Measurements from ENCODE around the gene TMEM273.

TMEM273 gene

GRCh38 chr10:49139028-49139845, 49.0 kb downstream of the TMEM273 start:
- DNase-seq (ENCODE audit: low spot score): no peak

GRCh38 chr10:49138361-49138891, 49.8 kb downstream of the TMEM273 start:
- no peak for DNase-seq (ENCODE audit: low spot score)

GRCh38 chr10:49136525-49136924, 51.7 kb downstream of the TMEM273 start:
- no peak for DNase-seq (ENCODE audit: low spot score)

DNA sequence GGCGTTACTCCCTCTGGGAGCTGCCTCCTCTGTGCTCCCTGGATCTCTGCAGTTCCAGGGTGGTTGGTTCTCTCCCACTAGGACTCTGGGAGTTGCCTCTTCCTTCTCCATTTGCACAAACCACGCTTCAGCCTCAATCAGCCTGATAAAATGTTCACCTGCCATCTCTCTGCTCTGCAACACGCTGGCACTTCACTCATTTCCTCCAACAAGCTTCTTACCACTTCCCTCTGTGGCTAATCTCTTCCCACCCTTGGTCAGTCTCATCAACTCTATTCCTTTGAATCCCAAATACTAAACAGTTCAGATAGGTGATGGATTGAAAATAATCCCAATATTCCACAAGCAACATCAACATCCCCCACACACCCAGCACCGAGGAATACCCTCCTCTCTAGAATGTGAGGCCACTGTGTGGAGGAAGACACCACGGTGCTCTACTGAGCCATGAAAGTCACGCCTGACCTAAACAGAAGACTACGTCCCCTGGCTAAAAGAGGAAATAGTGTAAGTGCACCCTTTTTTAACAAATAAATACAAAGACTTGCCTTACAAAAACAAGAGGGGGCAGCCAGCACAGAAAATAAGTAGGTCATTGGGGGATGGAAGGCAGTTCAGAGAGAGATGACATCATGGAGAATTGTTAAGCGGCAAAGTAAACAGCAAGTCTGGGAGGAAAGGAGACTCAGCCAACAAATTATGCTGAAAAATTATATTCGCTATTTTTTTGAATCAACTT, 52.4 kb downstream of the TMEM273 start:
- DNase-seq (ENCODE audit: low spot score): no peak

- DNase-seq (ENCODE audit: low spot score): no peak
Measured at GRCh38 chr10:49134327-49134726, 53.9 kb downstream of the TMEM273 start.

DNA sequence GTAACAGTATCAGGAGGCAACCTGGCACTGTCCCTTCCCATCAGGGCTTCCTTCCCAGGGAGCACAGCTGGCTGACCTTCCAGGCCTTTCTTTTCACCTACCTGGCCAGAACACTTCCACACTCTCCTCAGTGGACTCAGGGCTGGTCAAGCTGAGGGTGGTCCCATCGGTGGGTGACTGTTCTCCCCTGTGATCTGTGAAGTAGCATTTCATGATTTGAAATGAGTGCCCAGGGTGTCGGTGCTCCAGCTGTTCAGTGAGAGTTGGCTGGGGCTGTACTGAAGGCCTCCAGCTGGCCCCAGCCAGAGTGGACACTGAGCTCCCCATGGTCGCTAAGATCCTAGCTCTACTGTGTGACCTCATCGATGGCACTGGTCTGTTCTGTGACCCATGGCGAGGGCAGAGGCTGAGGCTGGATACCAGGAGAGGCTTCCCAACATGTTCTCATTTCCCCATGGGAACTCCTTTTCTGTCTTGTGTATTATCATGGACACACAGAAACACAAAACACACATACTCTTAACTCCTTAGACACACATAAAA, 54.4 kb downstream of the TMEM273 start, which contains the start of gene FAM170B:
FAM170B (minus strand) TSS at position 316 of the 543 bp plus-strand sequence; CDS start at position 213, 103 bp downstream.
- DNase-seq (ENCODE audit: low spot score): no peak

GRCh38 chr10:49132362-49132737, 55.8 kb downstream of the TMEM273 start:
- DNase-seq (ENCODE audit: low spot score): no peak

DNA sequence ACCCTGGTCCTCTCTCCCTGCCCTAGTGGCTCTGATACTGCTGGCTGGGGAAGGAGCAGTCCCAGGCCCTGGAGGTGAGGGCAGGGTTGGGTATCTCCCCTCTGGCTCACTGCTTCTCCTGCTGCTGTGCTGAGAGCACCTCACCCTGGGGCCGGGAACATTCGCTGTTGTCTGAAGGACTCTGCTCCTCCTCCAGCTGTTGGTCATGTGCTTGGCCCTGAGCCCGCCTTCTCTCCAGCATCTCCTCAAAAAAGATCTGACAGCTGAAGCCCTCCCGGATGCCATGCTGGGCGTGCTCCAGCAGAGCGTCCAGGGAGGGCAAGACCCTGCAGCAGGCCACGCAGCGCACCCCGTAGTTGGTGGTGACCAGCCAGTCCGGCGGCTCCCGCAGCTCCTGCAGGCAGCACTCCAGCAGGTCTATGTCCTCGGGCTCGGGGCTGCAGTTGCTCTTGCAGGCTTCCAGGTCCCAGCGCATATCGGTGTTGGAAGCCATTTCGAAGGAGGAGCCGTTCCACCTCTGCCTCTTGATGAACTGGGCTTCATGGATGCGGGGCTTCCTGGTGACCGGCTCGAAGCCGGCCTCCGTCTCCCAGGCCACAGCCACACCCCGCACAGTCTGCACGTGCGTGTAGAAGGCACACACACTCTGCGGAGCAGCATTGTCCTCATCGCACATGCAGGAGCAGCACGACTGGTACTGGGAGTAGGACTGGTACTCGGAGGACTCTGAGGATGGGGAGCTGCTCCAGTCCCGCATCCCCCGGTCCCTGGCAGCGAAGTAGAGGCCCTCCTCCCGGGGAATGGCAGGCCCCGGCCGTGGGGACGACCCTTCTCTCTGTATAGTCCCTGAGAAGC, 56.5 kb downstream of the TMEM273 start:
- DNase-seq (ENCODE audit: low spot score): no peak

- DNase-seq (ENCODE audit: low spot score): no peak
Measured at GRCh38 chr10:49129376-49129775, 58.8 kb downstream of the TMEM273 start.

GRCh38 chr10:49128854-49129253, 59.3 kb downstream of the TMEM273 start:
- DNase-seq (ENCODE audit: low spot score): no peak

DNA sequence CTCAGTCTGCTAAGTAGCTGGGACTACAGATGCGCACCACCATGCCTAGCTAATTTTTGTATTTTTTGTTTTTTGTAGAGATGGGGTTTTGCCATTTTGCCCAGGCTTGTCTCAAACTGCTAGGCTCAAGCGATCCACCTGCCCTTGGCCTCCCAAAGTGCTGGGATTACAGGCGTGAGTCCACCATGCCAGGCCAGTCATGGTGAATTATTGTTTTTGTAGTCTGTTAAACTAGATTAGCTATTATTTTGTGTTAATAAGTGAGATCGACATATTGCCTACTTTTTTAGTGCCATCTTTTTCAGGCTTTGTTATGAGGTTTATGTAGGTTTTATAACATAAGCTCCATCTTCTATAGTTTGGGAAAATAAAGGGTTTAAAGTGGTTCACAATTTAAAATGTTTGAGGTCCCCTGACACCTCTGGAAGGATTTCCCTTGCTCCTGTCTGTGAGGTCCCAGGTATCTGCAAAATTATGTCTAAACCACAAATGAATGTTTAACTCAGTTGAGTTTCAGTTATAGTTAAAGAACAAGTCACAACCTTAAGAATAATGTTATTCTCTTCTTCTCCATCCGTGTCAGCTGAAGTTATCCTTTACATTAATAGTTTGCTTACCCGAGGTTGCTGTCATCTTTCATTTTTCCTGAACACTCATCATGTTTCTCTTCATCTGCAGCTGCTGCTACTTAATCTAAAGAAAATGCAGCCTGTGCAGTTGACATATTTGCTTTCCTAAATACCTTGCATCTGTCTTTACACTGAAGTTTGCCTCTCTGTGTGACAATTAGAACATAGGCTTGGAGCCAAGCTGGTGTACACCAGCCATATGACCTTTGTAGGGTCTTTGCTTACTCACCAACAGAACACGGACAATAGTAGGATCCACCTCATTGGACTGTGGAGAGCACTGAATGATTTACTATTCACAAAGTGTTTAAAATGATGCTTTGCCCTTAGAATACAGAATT, 63.9 kb downstream of the TMEM273 start:
- no peak for DNase-seq (ENCODE audit: low spot score)

DNA sequence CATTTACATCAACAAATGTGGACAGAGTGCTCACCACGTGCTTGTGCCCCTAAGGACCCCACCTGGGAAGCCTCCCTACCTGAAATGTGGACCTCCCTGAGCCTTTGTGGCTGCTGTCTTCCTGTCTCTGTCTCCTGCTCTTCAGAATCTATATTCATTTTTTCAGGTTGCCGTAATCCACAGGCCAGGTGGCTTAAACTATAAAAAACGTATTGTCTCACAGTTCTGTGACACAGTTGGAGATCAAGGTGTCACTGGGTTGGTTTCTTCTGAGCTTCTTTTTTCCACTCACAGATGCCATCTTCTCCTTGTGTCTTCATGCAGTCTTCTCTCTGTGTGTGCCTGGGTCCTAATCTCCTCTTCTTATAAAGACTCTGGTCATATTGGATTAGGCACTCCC, 67.3 kb downstream of the TMEM273 start:
- no peak for DNase-seq (ENCODE audit: low spot score)

DNA sequence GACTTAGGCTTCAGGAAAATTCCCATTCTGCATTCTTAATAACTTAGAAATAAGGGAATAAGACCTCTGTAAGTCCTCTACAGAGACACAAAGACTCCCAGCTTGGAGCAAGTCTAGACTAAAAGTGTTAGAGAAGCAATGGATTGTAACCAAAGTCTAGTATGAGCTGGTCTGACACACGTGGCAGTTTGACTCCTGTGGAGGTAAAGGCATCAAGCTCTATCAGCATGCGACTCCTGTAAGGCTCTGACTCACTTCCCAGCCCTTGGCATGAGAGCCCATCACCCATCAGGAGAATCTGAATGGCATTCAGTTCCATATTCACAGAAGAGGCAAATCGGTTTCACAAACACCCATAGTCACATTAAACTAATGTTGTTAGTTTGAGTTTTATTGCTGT, 68.4 kb downstream of the TMEM273 start:
- no peak for DNase-seq (ENCODE audit: low spot score)

DNA sequence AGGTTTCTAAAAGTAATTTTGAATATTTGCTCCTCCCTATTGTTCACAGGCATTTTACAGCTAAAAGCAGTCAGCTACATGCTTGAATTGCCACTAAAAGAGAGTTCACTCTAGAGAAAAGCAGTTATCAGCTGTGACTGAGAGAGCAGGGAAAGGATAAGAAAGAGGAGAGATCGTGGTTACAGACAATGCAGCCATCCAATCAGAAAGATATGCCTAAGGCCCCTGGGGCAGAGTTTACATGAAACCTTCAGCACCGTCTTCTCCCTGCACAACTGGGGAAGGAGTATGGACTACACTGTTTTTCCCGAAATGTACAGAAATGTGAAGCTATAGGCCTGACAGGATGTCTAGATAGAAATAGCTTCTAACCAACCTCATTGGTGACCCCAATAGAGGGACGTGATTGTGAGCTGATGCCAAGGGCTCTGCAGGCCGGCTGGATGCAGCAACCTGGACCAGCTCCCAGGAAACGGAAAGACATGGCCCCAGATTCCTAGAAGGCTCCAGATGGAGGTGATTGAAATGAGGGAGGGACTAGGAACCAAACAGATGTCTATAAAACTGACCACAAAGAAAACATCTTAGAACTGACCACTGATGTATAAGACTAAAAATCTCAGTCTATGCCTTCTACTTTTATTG, 69.6 kb downstream of the TMEM273 start:
- DNase-seq (ENCODE audit: low spot score): no peak

GRCh38 chr10:49117376-49118070, 70.7 kb downstream of the TMEM273 start:
- no peak for DNase-seq (ENCODE audit: low spot score)

DNA sequence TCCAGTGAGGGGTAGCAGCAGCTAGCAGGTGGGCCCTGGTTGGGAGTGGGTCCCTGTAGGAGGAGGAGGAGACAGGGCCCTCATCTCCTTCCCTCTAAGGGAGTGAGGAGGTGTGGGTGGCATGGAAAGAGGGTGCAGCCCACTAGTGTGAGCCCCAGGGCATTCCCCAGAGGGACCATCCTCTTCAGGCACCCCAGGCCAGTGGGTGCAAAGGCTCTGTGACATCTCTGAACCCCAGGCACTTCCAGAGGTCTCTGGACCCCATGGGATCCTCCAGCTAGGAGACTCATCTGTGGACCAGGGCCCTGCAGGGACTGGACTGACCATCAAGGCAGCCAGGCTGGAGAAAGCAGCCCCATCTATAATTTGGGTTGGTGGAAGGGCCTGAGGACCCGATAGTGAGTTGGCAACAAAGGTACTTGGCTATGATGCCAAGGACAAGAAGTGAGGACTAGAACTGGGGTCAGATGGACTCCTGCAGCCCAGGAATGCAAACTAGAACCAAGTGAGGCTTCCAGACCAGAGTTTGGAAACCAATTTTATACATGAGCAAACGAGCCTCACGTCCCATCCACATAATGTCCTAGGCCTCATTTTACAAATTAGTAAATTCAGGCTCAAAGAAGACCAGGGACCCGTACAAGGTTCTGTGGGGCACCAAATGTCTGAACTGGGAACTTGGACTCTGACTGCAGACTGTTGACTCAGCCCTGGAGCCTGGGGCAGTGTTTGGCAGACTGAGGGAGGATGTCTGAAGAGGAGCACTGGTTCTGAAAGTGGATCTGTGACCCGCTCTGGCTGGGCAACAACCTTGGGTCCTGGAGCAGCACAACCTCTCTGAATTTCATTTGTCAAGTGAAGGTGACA, 71.4 kb downstream of the TMEM273 start:
- DNase-seq (ENCODE audit: low spot score): no peak

- no peak for DNase-seq (ENCODE audit: low spot score)
Measured at GRCh38 chr10:49115796-49116508, 72.2 kb downstream of the TMEM273 start.
